GM19240 (cell line): ENCODE data around the gene SH2B3.
"Not testable (repeated sequence)": the region's sequence is repeated elsewhere in the genome, so short reads cannot be mapped to it uniquely, and the experiment has no call there.

Experiments used
- DNase-seq: peaks from one replicate; pipeline ENCODE4 v3.0.0; 2011; ENCODE audit warnings: low spot score; ENCODE audit not compliant: insufficient read length

The SH2B3 gene

DNA sequence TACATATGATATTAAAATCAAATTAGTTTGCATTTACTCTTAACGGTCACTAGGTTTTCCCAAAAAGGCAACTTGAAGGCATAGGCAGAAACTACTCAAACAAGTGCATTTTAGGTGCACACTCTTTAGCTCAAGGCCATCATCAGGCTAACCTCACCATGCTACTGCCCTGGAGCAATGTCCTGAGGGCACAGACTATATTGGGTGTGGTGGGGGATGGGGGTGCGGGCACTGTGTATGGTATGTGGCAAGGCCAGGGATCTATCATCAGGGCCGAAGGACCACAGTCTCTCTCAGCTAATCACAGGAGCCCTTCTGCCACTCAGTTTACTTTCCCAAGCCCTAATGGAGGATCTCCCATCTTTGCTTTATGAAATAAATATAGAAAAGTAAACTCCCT lies 51.9 kb downstream of the SH2B3 start:
- no peak for DNase-seq

DNA sequence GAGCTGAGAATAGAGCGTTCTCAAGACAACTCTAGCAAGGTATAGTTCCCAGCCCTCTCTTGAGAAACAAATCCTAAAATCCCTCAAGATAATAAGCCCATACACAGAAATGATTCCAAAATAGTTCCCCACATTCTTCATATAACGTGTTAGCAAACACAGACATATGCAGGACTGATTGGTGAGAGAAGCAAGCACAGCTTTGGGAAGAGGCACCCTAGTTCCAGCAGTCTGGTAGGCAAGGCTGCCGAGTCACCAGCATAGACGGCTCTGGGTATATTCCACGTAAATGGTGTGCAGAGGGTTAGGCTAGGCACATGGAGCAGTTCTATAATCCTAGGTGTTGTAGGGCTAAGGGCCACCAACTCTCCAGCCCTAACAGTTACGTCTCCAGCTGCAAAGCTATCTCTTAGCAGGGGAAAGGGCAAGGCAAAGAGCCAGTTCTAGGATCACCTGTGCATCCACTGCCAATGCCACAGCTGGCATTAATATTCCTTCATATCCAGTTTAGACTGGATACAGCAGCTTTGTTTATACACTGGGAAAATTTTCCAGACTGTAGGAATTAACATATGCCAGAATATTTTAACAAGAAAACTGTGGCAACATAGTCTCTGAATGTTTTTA lies 52.9 kb downstream of the SH2B3 start:
- no peak for DNase-seq

- DNase-seq = not testable (repeated sequence)
Observed at GRCh38 chr12:111460111-111460510, 54.4 kb downstream of the SH2B3 start.

DNA sequence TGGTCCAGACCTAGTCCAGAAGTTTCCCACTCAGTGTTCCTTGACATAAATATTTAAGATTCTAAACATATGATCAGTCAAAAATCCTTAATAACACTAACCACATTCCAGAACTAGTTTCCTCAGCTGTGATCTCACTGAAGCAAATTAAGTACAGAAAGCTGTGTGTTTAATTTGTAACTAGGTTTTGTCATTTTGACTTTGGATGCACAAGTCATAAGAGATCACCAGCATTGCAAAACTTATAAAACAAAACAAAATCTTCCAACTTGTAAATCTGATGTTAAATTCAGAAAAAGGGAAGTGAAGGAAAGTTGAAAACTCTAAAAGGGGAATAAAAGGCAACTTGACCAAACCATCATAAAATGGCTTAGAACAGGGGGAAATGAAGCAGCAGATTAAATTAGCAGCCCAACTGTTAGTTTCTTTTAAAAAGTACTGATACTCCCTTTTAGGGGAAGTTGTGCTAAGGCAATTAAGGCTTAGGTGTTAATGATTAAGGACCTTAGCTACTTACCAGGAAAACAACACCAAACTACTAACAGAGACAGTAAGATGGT lies 56.6 kb downstream of the SH2B3 start:
- DNase-seq = no peak

DNA sequence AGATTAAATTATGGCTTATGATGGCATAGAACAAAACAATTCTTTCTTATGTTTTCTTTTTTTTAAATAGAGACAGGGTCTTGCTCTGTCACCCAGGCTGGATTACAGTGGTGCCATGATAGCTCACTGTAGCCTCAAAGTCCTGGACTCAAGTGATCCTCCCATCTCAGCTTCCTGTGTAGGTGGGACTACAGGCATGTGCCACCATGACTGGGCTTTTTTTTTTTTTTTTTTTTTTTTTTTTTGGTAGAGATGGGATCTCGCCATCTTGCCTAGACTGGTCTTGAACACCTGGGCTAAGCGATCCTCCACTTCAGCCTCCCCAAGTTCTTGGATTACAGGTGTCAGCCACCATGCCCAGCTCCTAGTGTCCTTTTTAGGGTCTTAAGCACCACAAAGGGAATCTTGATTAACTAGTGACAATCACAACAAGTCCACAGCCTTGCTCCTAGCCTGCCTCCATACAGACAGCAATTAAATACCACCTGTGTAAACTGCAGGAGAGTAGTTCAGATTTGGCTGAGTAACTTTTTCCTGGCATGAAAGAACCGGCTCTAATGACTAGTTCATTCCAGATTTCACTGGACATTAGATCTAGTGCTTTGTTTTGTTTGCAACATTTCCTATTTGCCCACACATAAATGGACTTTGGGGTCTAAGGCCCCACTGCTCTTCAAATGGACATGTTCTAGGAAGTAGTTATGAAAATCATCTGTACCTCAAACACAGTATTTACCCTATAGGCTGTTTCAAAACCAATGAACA lies 61.6 kb downstream of the SH2B3 start:
- no peak for DNase-seq

DNA sequence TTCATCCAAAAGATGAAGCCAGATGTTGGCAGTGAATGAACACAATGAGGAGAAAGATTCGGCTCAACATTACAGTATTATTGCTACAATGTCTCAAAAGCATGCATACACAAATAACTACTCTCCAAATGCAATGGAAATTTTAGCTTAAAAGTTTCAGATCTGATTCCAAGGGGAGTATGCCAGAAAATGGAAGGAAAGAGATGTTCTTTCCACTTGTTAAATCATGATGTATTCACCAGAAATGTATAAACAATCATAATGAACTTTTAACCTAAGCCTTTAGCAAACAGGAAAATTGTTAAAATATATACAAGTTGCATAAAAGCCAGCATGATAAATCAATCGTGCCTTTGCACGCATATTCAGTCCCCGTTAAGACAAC lies 62.1 kb downstream of the SH2B3 start:
- DNase-seq = no peak

DNA sequence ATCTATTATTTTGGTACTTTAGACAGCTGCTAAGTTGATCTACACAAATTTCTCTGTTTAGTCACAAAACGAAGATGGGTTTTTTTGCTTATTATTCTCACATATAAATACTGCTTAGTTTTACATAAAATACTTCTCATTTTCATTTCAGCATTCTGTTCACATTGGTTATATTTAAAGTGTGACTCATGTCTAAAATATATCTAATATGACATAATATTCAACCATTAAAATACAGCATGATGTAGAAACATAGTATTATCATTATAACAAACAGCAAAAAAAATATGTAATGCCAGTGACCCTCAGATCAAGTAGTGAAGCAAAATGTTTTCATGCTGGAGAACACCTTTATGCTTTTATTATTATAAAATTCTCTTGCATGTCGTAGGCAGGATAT lies 63.7 kb downstream of the SH2B3 start:
- DNase-seq = no peak

DNA sequence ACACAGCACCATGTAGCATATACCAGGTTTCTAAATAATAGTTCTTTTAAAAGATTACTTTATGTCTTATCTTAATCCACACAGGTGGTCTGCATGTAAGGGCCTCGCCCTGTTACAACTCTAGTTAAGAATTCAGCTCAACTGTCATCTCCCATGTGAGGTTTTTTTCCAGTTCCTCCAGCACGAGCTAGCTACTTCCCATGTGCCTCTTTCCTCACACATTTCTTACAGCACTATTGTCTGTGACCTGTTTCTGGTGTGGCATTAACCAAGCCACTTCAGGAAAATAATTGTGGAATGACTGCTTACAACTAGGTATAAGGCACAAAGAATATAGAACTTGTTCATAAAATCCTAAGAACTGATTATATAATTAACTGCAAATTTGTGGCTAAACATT lies 65.5 kb downstream of the SH2B3 start:
- DNase-seq = no peak

- no peak for DNase-seq
Observed at GRCh38 chr12:111482462-111482861, 76.7 kb downstream of the SH2B3 start.

DNA sequence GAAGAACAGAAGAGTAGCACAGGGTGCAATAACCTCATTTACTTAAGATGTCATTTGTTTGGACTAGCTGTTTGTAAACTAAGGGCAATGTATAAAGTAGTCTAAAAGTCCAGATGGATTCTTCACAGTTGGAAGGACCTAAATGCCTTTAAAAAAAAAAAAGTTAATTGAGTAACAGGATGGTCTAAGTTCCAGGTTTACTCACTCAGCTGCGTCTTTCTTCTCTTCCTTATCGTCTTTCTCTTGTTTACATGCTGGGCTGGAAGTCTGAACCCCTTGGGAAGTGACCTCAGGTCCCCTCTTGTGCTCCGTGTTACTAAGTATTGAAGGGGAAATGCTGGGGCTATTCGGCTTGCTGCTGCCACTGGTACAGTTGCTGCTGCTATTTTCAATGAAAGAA lies 82.5 kb downstream of the SH2B3 start:
- DNase-seq = no peak

- DNase-seq = no peak
Observed at GRCh38 chr12:111488798-111489197, 83.1 kb downstream of the SH2B3 start.

DNA sequence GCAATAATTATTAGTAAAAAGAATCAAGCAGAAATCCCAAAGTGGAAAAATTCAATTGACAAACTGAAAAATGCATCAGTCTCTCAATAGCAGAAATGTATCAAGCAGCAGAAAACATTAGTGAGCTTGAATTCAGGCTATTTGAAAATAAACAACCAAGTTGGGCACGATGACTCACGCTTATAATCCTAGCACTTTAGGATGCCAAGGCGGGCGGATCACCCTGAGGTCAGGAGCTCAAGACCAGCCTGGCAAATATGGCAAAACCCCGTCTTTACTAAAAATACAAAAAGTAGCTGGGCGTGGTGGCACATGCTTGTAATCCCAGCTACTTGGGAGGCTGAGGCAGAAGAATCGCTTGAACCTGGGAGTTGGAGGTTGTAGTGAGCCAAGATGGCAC lies 87.3 kb downstream of the SH2B3 start:
- not testable (repeated sequence) for DNase-seq

GRCh38 chr12:111494676-111495075 lies 89.0 kb downstream of the SH2B3 start:
- DNase-seq = no peak
